ENCODE data around the gene DNLZ. TPM values are rescaled to one million over a fixed set of nuclear protein-coding genes. Genes with fewer than 3 reads are reported as not detected.

Gene DNLZ
- total RNA-seq, 3 donors from 2014 or later, result 35.4 to 57.4 (median 40.0) TPM

DNA sequence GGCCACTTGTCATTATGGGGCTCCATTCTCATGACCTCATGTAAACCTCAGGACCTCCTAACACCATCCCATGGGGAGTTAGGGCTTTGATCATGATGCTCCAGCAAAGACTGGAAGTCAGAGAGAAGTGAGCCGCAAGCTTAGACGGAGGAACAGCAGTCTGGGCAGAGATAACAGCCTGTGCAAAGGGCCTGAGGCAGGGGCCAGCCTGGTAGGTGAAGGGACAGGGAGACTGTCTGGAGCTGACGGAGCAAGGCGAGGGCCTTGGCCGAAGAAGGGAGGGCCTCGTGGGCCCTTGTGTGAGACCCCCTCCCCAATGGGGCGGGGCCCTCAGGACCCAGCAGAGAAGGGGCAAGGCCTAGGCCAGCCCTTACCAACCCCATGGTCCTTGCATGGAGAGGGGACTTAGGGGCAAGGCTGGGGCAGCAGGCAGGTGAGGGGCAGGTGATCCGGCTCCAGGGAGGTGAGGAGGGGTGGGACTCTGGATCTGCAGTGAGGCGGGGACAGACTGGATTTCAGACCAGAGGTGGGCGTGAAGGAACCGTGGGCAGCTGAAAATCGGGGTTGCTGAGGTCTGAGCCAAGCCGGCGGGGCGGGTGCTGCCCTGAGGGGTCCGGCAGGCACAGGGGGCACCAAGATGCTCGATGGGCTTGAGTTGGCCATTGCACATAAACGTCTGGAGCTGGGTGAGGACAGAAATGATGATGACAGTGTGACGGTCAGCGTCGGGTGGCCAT, 18.8 kb downstream of the DNLZ start:
- TF ChIP-seq POLR2AphosphoS5 (IDR thresholded peaks at IDR 0.05), result no peak
- Histone ChIP-seq H3K36me3 (no peaks in the 10 kb centered on the region), H3K4me1 (peaks cover 8 to 9% of the 10 kb centered on the region in 2 donors), H3K9me3 (no peaks in the 10 kb centered on the region), H3K27ac (peak overlapping the region; percentile 21 to 63), H3K27me3 (no peaks in the 10 kb centered on the region), H3K4me3 (peak overlapping the region in 2 of 3 donors; percentile 39 to 54)
- intact Hi-C loops (cut with DNase I; ENCODE audit: low total_unique reads), result no loop called here
- DNase-seq (ENCODE audit: low spot score in 2 of 2), result no peak

GRCh38 chr9:136343884-136344269, 19.7 kb downstream of the DNLZ start:
- peaks cover 8 to 9% of the 10 kb centered on the region in 2 donors for H3K4me1 ChIP-seq
- intact Hi-C loops (cut with DNase I; ENCODE audit: low total_unique reads), result no loop called here
- no peak for DNase-seq (ENCODE audit: low spot score in 2 of 2)
- no peaks in the 10 kb centered on the region for H3K27me3 ChIP-seq
- no peaks in the 10 kb centered on the region for H3K9me3 ChIP-seq
- H3K36me3 ChIP-seq, result no peaks in the 10 kb centered on the region
- no peak for TF ChIP-seq POLR2AphosphoS5 (IDR thresholded peaks at IDR 0.05)
- no peak for TF ChIP-seq POLR2A (IDR thresholded peaks at IDR 0.05)
- TF ChIP-seq, protein P1, sequence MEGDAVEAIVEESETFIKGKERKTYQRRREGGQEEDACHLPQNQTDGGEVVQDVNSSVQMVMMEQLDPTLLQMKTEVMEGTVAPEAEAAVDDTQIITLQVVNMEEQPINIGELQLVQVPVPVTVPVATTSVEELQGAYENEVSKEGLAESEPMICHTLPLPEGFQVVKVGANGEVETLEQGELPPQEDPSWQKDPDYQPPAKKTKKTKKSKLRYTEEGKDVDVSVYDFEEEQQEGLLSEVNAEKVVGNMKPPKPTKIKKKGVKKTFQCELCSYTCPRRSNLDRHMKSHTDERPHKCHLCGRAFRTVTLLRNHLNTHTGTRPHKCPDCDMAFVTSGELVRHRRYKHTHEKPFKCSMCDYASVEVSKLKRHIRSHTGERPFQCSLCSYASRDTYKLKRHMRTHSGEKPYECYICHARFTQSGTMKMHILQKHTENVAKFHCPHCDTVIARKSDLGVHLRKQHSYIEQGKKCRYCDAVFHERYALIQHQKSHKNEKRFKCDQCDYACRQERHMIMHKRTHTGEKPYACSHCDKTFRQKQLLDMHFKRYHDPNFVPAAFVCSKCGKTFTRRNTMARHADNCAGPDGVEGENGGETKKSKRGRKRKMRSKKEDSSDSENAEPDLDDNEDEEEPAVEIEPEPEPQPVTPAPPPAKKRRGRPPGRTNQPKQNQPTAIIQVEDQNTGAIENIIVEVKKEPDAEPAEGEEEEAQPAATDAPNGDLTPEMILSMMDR (IDR thresholded peaks at IDR 0.05), result no peak
- H3K4me3 ChIP-seq, result no peak overlapping the region
- H3K27ac ChIP-seq, result no peak overlapping the region

GRCh38 chr9:136343121-136343883, 20.2 kb downstream of the DNLZ start:
- Histone ChIP-seq H3K27me3 (no peaks in the 10 kb centered on the region), H3K9me3 (no peaks in the 10 kb centered on the region), H3K27ac (peak overlapping the region; percentile 61 to 68), H3K36me3 (no peaks in the 10 kb centered on the region), H3K4me3 (peak overlapping the region in 2 of 3 donors; percentile 53 to 61), H3K4me1 (peaks cover 8 to 9% of the 10 kb centered on the region in 2 donors)
- intact Hi-C loops (cut with DNase I; ENCODE audit: low total_unique reads), result no loop called here
- DNase-seq (ENCODE audit: low spot score in 2 of 2), result no peak
- TF ChIP-seq POLR2AphosphoS5 (IDR thresholded peaks at IDR 0.05), result no peak
- no peak for TF ChIP-seq POLR2A (IDR thresholded peaks at IDR 0.05)
- TF ChIP-seq, protein P1 (IDR thresholded peaks at IDR 0.05), result no peak

GRCh38 chr9:136342181-136343120, 21.1 kb downstream of the DNLZ start:
- H3K4me1 ChIP-seq, result peaks cover 8 to 9% of the 10 kb centered on the region in 2 donors
- intact Hi-C loops (cut with DNase I; ENCODE audit: low total_unique reads), result no loop called here
- TF ChIP-seq, protein P1 (IDR thresholded peaks at IDR 0.05), result no peak
- TF ChIP-seq POLR2A (IDR thresholded peaks at IDR 0.05) (no peak), POLR2AphosphoS5 (IDR thresholded peaks at IDR 0.05) (no peak)

GRCh38 chr9:136341769-136342168, 21.8 kb downstream of the DNLZ start:
- peaks cover 8 to 9% of the 10 kb centered on the region in 2 donors for H3K4me1 ChIP-seq
- TF ChIP-seq, protein P1 (IDR thresholded peaks at IDR 0.05), result no peak
- TF ChIP-seq POLR2A (IDR thresholded peaks at IDR 0.05) (no peak), POLR2AphosphoS5 (IDR thresholded peaks at IDR 0.05) (no peak)
- H3K27me3 ChIP-seq, result no peaks in the 10 kb centered on the region
- DNase-seq (ENCODE audit: low spot score in 2 of 2), result no peak
- intact Hi-C loops (cut with DNase I; ENCODE audit: low total_unique reads), result no loop called here
- H3K9me3 ChIP-seq, result no peaks in the 10 kb centered on the region
- H3K4me3 ChIP-seq, result peak overlapping the region in 1 of 3 donors; percentile 53
- peak overlapping the region; percentile 21 to 61 for H3K27ac ChIP-seq
- H3K36me3 ChIP-seq, result no peaks in the 10 kb centered on the region

More at GRCh38 chr9:136342181-136343120, 21.1 kb downstream of the DNLZ start:
- Histone ChIP-seq H3K27ac (peak overlapping the region; percentile 61 to 68), H3K4me3 (peak overlapping the region; percentile 31 to 61 (median 53)), H3K9me3 (no peaks in the 10 kb centered on the region), H3K36me3 (no peaks in the 10 kb centered on the region), H3K27me3 (no peaks in the 10 kb centered on the region)
- DNase-seq (ENCODE audit: low spot score in 2 of 2), result peak; percentile 75 to 85
